ENCODE measurements around the gene VWA5B1.
"Not testable (repeated sequence)": the region's sequence is repeated elsewhere in the genome, so short reads cannot be mapped to it uniquely, and the experiment has no call there.

The VWA5B1 gene

GRCh38 chr1:20281801-20282200, 8.9 kb upstream of the VWA5B1 start:
- DNase-seq: no peak

GRCh38 chr1:20282533-20282932, 8.1 kb upstream of the VWA5B1 start:
- no peak for DNase-seq

GRCh38 chr1:20284046-20284445, 6.6 kb upstream of the VWA5B1 start:
- no peak for DNase-seq

- no peak for DNase-seq
These were observed 6.0 kb upstream of the VWA5B1 start for GRCh38 chr1:20284625-20285024.

GRCh38 chr1:20285510-20285909, 5.2 kb upstream of the VWA5B1 start:
- DNase-seq: no peak

GRCh38 chr1:20287696-20288095, 3.0 kb upstream of the VWA5B1 start:
- DNase-seq: not testable (repeated sequence)

GRCh38 chr1:20291645-20292084, 990 bp downstream of the VWA5B1 start:
- DNase-seq: no peak

- no peak for DNase-seq
These were observed 8.0 kb downstream of the VWA5B1 start for GRCh38 chr1:20298626-20299025.

GRCh38 chr1:20301463-20302107, 10.9 kb downstream of the VWA5B1 start:
- DNase-seq: no peak

GRCh38 chr1:20302108-20302471, 11.4 kb downstream of the VWA5B1 start:
- no peak for DNase-seq

- DNase-seq: no peak
These were observed 16.4 kb downstream of the VWA5B1 start for GRCh38 chr1:20307026-20307425.

- no peak for DNase-seq
These were observed 17.9 kb downstream of the VWA5B1 start for GRCh38 chr1:20308569-20308968.

GRCh38 chr1:20311289-20311688, 20.6 kb downstream of the VWA5B1 start:
- DNase-seq: no peak

GRCh38 chr1:20312310-20312709, 21.6 kb downstream of the VWA5B1 start:
- no peak for DNase-seq

GRCh38 chr1:20312818-20313217, 22.1 kb downstream of the VWA5B1 start:
- DNase-seq: no peak

GRCh38 chr1:20317471-20317870, 26.8 kb downstream of the VWA5B1 start:
- DNase-seq: no peak

- no peak for DNase-seq
These were observed 27.8 kb downstream of the VWA5B1 start for GRCh38 chr1:20318521-20318920.

- no peak for DNase-seq
These were observed 28.3 kb downstream of the VWA5B1 start for GRCh38 chr1:20318971-20319370.

- DNase-seq: no peak
These were observed 29.0 kb downstream of the VWA5B1 start for GRCh38 chr1:20319456-20320220.

GRCh38 chr1:20320704-20321103, 30.0 kb downstream of the VWA5B1 start:
- no peak for DNase-seq

GRCh38 chr1:20321573-20321972, 30.9 kb downstream of the VWA5B1 start:
- DNase-seq: no peak

GRCh38 chr1:20322081-20322824, 31.6 kb downstream of the VWA5B1 start:
- DNase-seq: no peak

- DNase-seq: no peak
These were observed 32.3 kb downstream of the VWA5B1 start for GRCh38 chr1:20322825-20323612.
